Neural progenitor cell (in vitro differentiated cells): ENCODE measurements around the gene EPSTI1. TPM values are rescaled to one million over a fixed set of nuclear protein-coding genes. Genes with fewer than 3 reads are reported as not detected.

Experiments
- DNase-seq: peaks from one replicate; pipeline ENCODE4 v3.0.0-alpha.2; 2016; ENCODE audit warnings: low spot score
- H2AFZ ChIP-seq: fragments of 200-600 bp; sonication (generic); replicated peaks from 2 replicates; pipeline ENCODE4 v1.6.1; 2016; ENCODE audit warnings: antibody characterized with exemption
- H3F3A ChIP-seq: fragments of 200-600 bp; sonication (generic); 2 replicates; pipeline ENCODE4 v1.6.1; 2016; ENCODE audit warnings: antibody characterized with exemption, low read depth
- H3K27ac ChIP-seq: fragments of 200-600 bp; sonication (generic); 2 replicates; pipeline ENCODE4 v1.5.1; 2016; ENCODE audit warnings: mild to moderate bottlenecking
- H3K27me3 ChIP-seq: fragments of 200-600 bp; sonication (generic); 2 replicates; pipeline ENCODE4 v1.6.1; 2016; ENCODE audit warnings: mild to moderate bottlenecking, moderate library complexity
- H3K36me3 ChIP-seq: fragments of 200-600 bp; sonication (generic); 2 replicates; pipeline ENCODE4 v1.5.1; 2016
- H3K4me1 ChIP-seq: fragments of 200-600 bp; sonication (generic); 2 replicates; pipeline ENCODE4 v1.6.1; 2016; ENCODE audit warnings: mixed run types
- H3K4me2 ChIP-seq: fragments of 200-600 bp; sonication (generic); 2 replicates; pipeline ENCODE4 v1.6.1; 2016
- H3K4me3 ChIP-seq: fragments of 200-600 bp; sonication (generic); 2 replicates; pipeline ENCODE4 v1.5.1; 2016
- H3K79me2 ChIP-seq: fragments of 200-600 bp; sonication (generic); 2 replicates; pipeline ENCODE4 v1.6.1; 2016; ENCODE audit warnings: low read depth
- H3K9ac ChIP-seq: fragments of 200-600 bp; sonication (generic); 2 replicates; pipeline ENCODE4 v1.6.1; 2016
- H3K9me3 ChIP-seq: fragments of 200-600 bp; sonication (generic); 2 replicates; pipeline ENCODE4 v1.5.1; 2016; ENCODE audit warnings: low read depth
- H4K20me1 ChIP-seq: fragments of 200-600 bp; sonication (generic); 2 replicates; pipeline ENCODE4 v1.6.1; 2016; ENCODE audit warnings: low read depth
- H3K27ac Mint-ChIP-seq: 3 replicates; pipeline ENCODE4 v1.8.0; 2021; ENCODE audit warnings: mixed read lengths
- H3K27me3 Mint-ChIP-seq: 2 replicates; pipeline ENCODE4 v1.8.0; 2022; ENCODE audit warnings: low read depth, mild to moderate bottlenecking, inconsistent platforms, moderate library complexity, mixed read lengths; ENCODE audit not compliant: insufficient read depth
- H3K36me3 Mint-ChIP-seq: 3 replicates; pipeline ENCODE4 v1.8.0; 2021; ENCODE audit warnings: mixed read lengths
- H3K4me1 Mint-ChIP-seq: 3 replicates; pipeline ENCODE4 v1.8.0; 2021; ENCODE audit warnings: mixed read lengths
- H3K4me3 Mint-ChIP-seq: 3 replicates; pipeline ENCODE4 v1.8.0; 2021; ENCODE audit warnings: mild to moderate bottlenecking, moderate library complexity, mixed read lengths
- H3K9me3 Mint-ChIP-seq: 3 replicates; pipeline ENCODE4 v1.8.0; 2020; ENCODE audit warnings: mixed read lengths
- EZH2 ChIP-seq: fragments of 200-600 bp; sonication (generic); IDR thresholded peaks from 2 replicates; pipeline ENCODE4 v1.6.1; 2017; ENCODE audit warnings: antibody characterized with exemption, mild to moderate bottlenecking, moderate library complexity
- EZH2phosphoT487 ChIP-seq: fragments of 200-600 bp; sonication (generic); IDR thresholded peaks from 2 replicates; pipeline ENCODE4 v1.6.1; 2017; ENCODE audit warnings: antibody characterized with exemption
- total RNA-seq: library from RNA; depleted of rRNA; stranded (reverse); fragments of >200 nt; gene quantifications from 2 replicates; pipeline ENCODE4 v1.2.3, GENCODE V29; 2015; ENCODE audit warnings: low replicate concordance
- TF ChIP-seq, protein P1 (sequence below): fragments of 200-600 bp; sonication (generic); IDR thresholded peaks from 2 replicates; pipeline ENCODE4 v1.5.1; 2017; ENCODE audit warnings: antibody characterized with exemption, mild to moderate bottlenecking

Gene EPSTI1
- total RNA-seq, 1 donor from 2014 or later, result 0.32 TPM

DNA sequence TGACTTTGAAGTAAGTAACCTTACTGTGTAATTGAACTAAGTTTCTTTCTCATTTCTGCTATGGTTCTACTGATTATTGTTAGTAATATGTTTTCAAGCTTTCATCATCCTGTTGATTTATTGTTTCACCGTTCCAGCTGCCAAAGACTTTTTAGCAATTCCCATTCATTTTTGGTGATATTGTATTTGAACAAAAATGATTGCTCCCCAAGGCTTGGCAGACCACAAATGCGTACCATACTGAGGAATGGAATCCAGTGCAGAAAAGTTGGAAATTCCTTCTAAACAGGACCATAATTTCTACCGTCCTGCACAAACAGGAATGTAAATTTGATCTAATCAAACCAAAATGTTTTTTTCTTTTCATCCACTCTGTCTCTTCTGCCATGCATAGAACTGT lies 10.7 kb downstream of the EPSTI1 start:
- no peaks in the 10 kb centered on the region for H3K36me3 ChIP-seq
- H3K79me2 ChIP-seq, result no peaks in the 10 kb centered on the region
- TF ChIP-seq EZH2phosphoT487 (no peak), EZH2 (no peak)
- TF ChIP-seq, protein P1, sequence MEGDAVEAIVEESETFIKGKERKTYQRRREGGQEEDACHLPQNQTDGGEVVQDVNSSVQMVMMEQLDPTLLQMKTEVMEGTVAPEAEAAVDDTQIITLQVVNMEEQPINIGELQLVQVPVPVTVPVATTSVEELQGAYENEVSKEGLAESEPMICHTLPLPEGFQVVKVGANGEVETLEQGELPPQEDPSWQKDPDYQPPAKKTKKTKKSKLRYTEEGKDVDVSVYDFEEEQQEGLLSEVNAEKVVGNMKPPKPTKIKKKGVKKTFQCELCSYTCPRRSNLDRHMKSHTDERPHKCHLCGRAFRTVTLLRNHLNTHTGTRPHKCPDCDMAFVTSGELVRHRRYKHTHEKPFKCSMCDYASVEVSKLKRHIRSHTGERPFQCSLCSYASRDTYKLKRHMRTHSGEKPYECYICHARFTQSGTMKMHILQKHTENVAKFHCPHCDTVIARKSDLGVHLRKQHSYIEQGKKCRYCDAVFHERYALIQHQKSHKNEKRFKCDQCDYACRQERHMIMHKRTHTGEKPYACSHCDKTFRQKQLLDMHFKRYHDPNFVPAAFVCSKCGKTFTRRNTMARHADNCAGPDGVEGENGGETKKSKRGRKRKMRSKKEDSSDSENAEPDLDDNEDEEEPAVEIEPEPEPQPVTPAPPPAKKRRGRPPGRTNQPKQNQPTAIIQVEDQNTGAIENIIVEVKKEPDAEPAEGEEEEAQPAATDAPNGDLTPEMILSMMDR, result no peak
- H3F3A ChIP-seq, result no peaks in the 10 kb centered on the region
- no peaks in the 10 kb centered on the region for H3K9me3 ChIP-seq
- no peak overlapping the region for H3K27ac ChIP-seq
- H3K36me3 Mint-ChIP-seq, result no peaks in the 10 kb centered on the region
- H3K27me3 Mint-ChIP-seq, result no peaks in the 10 kb centered on the region
- no peaks in the 10 kb centered on the region for H3K4me1 Mint-ChIP-seq
- no peak overlapping the region for H3K27ac Mint-ChIP-seq
- no peak for DNase-seq
- no peak overlapping the region for H3K4me2 ChIP-seq
- no peaks in the 10 kb centered on the region for H3K4me1 ChIP-seq
- no peak overlapping the region for H3K4me3 Mint-ChIP-seq
- no peaks in the 10 kb centered on the region for H4K20me1 ChIP-seq
- H3K4me3 ChIP-seq, result no peak overlapping the region
- H3K9ac ChIP-seq, result no peak overlapping the region
- H3K9me3 Mint-ChIP-seq, result no peaks in the 10 kb centered on the region
- no peaks in the 10 kb centered on the region for H3K27me3 ChIP-seq
- no peak overlapping the region for H2AFZ ChIP-seq

DNA sequence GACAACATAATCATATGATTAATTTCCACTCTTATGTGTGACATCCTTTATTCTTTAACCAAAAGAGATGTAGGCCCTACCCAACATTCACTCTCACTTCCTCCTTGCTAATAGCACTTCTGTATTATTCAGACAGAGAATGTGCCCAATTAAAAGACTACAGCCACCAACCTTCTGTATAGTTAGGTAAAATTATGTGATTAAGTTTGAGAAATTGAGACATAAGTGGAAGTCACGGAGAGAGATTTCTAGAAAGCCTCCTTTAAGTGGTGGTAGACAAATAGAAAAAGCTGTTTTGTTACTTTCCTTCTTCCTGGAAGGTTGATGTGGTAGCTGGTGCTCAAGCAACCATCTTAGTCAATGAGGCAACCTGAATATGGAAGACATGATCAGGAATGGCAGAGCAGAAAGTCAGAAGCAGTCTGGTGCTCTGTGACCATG lies 14.8 kb downstream of the EPSTI1 start:
- H4K20me1 ChIP-seq, result no peaks in the 10 kb centered on the region
- H3K4me3 ChIP-seq, result no peak overlapping the region
- H3K27me3 Mint-ChIP-seq, result no peaks in the 10 kb centered on the region
- no peaks in the 10 kb centered on the region for H3K36me3 Mint-ChIP-seq
- no peak overlapping the region for H2AFZ ChIP-seq
- TF ChIP-seq, protein P1, result no peak
- TF ChIP-seq EZH2phosphoT487, result no peak
- no peak for TF ChIP-seq EZH2
- no peaks in the 10 kb centered on the region for H3K79me2 ChIP-seq
- no peaks in the 10 kb centered on the region for H3K4me1 Mint-ChIP-seq
- H3K27ac ChIP-seq, result no peak overlapping the region
- no peaks in the 10 kb centered on the region for H3K27me3 ChIP-seq
- no peaks in the 10 kb centered on the region for H3K9me3 Mint-ChIP-seq
- H3F3A ChIP-seq, result no peaks in the 10 kb centered on the region
- H3K9ac ChIP-seq, result no peak overlapping the region
- no peak for DNase-seq
- no peaks in the 10 kb centered on the region for H3K36me3 ChIP-seq
- no peaks in the 10 kb centered on the region for H3K4me1 ChIP-seq
- no peak overlapping the region for H3K27ac Mint-ChIP-seq
- no peaks in the 10 kb centered on the region for H3K9me3 ChIP-seq
- H3K4me2 ChIP-seq, result no peak overlapping the region
- no peak overlapping the region for H3K4me3 Mint-ChIP-seq

DNA sequence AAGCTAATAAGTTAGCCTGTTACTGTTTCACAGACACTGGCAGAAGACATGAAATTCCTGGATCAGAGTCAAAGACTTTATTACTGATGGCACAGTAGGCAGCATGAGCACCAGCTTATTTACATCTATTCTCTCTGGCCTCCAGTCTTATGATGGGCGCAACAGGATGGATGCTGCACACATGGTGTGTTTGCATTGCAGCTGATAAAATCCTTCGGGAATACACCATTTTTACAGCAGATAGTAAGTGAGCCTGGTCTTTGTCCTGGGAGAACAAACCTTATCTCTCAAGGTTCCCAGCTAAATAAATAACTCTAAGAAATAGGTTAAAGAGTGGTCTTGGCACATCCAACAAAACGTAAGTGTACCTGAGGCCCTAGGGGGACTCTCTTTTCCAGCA lies 16.0 kb downstream of the EPSTI1 start:
- Mint-ChIP-seq H3K4me3 (no peak overlapping the region), H3K36me3 (no peaks in the 10 kb centered on the region), H3K4me1 (peaks cover 4% of the 10 kb centered on the region), H3K9me3 (no peaks in the 10 kb centered on the region), H3K27me3 (no peaks in the 10 kb centered on the region), H3K27ac (no peak overlapping the region)
- H3K9ac ChIP-seq, result no peak overlapping the region
- no peak for DNase-seq
- H3K4me3 ChIP-seq, result no peak overlapping the region
- no peaks in the 10 kb centered on the region for H3K4me1 ChIP-seq
- H3K27me3 ChIP-seq, result no peaks in the 10 kb centered on the region
- no peak for TF ChIP-seq EZH2
- H3K4me2 ChIP-seq, result no peak overlapping the region
- no peaks in the 10 kb centered on the region for H3K36me3 ChIP-seq
- no peaks in the 10 kb centered on the region for H4K20me1 ChIP-seq
- no peak overlapping the region for H3K27ac ChIP-seq
- no peaks in the 10 kb centered on the region for H3K79me2 ChIP-seq
- H2AFZ ChIP-seq, result no peak overlapping the region
- H3K9me3 ChIP-seq, result no peaks in the 10 kb centered on the region
- no peaks in the 10 kb centered on the region for H3F3A ChIP-seq

DNA sequence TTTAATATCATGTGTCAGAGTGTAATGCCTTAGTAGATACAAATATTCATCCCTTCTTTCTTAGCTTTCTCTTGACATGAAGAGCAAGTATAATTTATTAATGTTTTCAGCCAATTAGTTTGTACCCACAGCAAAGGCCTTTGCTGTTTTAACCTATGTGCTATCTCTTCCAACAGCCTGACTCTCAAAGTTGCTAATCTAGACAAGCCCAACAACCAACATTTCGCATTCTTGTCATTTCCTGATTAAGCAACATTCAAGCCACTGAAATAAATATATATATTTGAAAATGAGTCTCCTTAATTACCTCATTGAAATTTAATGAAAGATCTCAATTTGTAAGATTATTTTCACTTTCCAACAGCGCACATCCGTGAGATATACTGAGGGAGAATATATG lies 18.5 kb downstream of the EPSTI1 start:
- Mint-ChIP-seq H3K9me3 (no peaks in the 10 kb centered on the region), H3K27me3 (peaks cover under 1% of the 10 kb centered on the region), H3K27ac (no peak overlapping the region), H3K4me1 (peaks cover 6% of the 10 kb centered on the region), H3K36me3 (no peaks in the 10 kb centered on the region), H3K4me3 (no peak overlapping the region)
- Histone ChIP-seq H3K4me2 (no peak overlapping the region), H3K9ac (no peak overlapping the region), H3K79me2 (no peaks in the 10 kb centered on the region), H3K27ac (no peak overlapping the region), H3K9me3 (no peaks in the 10 kb centered on the region), H3K27me3 (no peaks in the 10 kb centered on the region), H2AFZ (no peak overlapping the region), H4K20me1 (no peaks in the 10 kb centered on the region), H3K4me1 (peaks cover 5% of the 10 kb centered on the region), H3K36me3 (no peaks in the 10 kb centered on the region), H3K4me3 (no peak overlapping the region), H3F3A (no peaks in the 10 kb centered on the region)
- TF ChIP-seq EZH2phosphoT487, result no peak
- no peak for TF ChIP-seq EZH2
- TF ChIP-seq, protein P1, result no peak
- DNase-seq, result no peak
